SK-N-SH (cell line): Measurements from ENCODE around the gene CFAP47.

Source experiments
- FOXJ3 ChIP-seq: sonication (generic); formaldehyde crosslinking; IDR thresholded peaks from 2 replicates; pipeline ENCODE4 v1.5.1; 2020; ENCODE audit warnings: mild to moderate bottlenecking, missing genetic modification reagents
- POLR2AphosphoS5 ChIP-seq: IDR thresholded peaks from 2 replicates; pipeline ENCODE4 v1.6.1; 2012; ENCODE audit warnings: low read depth, low read length
- RFX5 ChIP-seq: IDR thresholded peaks from 2 replicates; pipeline ENCODE4 v1.6.1; 2012; ENCODE audit warnings: mild to moderate bottlenecking, improper control_type of control experiment, low read length
- YY1 ChIP-seq: IDR thresholded peaks from 2 replicates; pipeline ENCODE4 v1.4.0; 2012; ENCODE audit warnings: low read depth, mild to moderate bottlenecking

DNA sequence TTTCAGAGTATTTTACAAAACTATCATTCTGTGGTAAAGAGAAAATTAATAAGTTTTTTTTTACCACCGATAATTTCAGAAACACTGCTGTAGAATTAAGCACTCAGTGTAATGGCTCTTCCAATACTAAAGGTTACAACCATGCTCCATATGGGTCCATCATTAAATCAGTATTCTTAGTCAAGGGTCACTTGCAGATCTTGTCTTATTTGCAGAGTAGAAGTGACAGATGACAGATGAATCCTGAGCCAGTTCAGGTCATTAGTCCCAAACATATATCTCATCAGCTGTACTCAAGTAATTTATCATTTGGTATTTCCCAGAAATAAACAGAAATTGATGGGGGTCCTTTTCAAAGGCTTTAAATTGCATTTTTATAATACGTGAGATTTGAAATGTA, 182.9 kb downstream of the CFAP47 start:
- TF ChIP-seq RFX5 (no peak), FOXJ3 (CRISPR knock-in tag) (no peak), YY1 (no peak), POLR2AphosphoS5 (no peak)
